Left colon (tissue), 2 donors: Measurements from ENCODE around the gene AGPAT3. TPM values are rescaled to one million over a fixed set of nuclear protein-coding genes. Genes with fewer than 3 reads are reported as not detected.

ENCODE experiments used
- ATAC-seq: fragments of 200-7000 bp; cut with Tn5 transposase; one replicate; pipeline ENCODE4 v1.9.1; 2020; ENCODE audit warnings: mild to moderate bottlenecking, moderate library complexity
- DNase-seq, 2 donors: peaks; one replicate each; pipeline ENCODE4 v3.0.0-alpha.2; 2020
- intact Hi-C, 2 donors: fragments of 100-400 bp; cut with DNase I in 1 of 2; cut with micrococcal nuclease in 1 of 2; formaldehyde crosslinking; loops; one replicate each; pipeline versions ENCODE4 v1.11.2 to v1.14.0; 2022; cut with DNase I, micrococcal nuclease
- total RNA-seq, 2 donors: library from RNA; stranded (reverse); fragmentation: NEBNext Ultra II Directional; extraction: Animal tissue kit (Norgen Biotek cat#: 25700); gene quantifications; one replicate each; pipeline ENCODE4 v1.2.1, GENCODE V29; 2021
- donor health status: DM: no; HTN: no; CAD: no.
- donor health status: DM: yes; HTN: yes; CAD: no.

The AGPAT3 gene
- total RNA-seq, 2 donors from 2014 or later = 97.5 to 105 TPM

- no peak for DNase-seq
- ATAC-seq = no peak
- intact Hi-C loops = no loop called here
These were observed 127.1 kb downstream of the AGPAT3 start for GRCh38 chr21:43992121-43992520.

GRCh38 chr21:43993420-43993934 lies 128.5 kb downstream of the AGPAT3 start:
- intact Hi-C loops = no loop called here
- no peak for ATAC-seq
- no peak for DNase-seq

DNA sequence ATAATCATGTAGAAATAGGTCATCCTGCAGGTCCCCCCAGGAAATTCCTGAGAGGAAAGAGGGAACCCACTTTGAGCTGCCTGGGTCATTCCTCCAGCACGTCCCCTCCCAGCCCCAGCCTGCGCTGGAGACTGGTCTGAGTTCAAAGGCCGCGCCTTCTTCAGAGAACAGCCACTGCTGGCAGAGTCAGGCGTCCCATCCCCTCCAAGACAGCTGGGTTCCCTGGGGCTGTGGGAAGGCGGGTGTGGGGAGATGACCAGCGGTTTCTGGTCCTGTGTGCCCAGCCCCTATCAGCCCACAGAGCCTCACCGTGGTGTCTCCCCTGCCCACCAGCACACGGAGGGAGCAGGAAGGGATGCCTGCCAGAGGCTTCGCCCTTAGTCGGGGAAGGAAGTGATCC lies 129.1 kb downstream of the AGPAT3 start:
- ATAC-seq = peak; percentile 45
- intact Hi-C loops = no loop called here
- DNase-seq = no peak

DNA sequence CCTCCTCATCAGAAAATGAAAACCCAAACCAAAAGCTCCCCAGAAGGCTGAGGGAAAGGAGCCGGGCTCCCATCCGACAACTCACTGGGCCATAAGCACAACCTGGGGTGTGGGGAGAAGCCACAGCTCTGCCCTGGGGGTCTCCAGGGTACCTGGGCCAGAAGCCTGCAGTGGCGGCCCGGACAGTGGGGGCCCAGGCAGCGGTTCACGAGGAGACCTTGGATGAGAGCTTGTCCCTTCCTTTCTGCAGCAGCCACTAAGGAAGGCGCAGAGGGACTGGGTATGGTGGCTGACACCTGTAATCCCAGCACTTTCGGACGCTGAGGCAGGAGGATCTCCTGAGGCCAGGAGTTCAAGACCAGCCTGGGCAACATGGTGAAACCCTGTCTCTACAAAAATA lies 129.6 kb downstream of the AGPAT3 start:
- intact Hi-C loops = no loop called here

DNA sequence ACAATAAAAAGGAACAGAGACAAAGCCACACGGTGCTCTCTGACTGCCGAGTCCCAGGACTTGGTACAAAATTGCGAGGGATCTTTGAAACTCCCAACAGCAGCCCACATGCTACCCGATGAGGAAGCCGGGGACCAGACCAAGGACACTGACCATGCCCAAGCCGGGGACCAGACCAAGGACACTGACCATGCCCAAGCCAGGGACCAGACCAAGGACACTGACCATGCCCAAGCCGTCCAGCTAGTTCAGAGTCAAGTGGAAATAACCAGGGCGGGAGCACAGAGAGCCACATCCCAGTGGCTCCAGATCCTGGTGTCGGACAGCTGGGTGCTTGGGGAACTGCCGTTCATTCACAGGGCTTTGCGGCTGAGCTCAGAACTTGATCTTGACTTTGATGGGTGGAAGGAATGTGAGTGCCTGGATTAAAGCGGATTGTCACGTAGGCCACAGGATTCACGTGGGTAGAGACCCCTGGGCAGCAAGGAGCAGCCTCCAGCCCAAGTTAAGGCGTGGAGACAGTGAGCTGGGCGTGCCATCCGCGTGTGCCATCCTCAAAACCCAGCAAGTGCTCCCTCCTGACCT lies 130.6 kb downstream of the AGPAT3 start:
- DNase-seq (no peak), ATAC-seq (no peak)
- intact Hi-C loops = no loop called here

More for the DNA sequence above, 129.6 kb downstream of the AGPAT3 start:
- ATAC-seq (no peak), DNase-seq (no peak)

DNA sequence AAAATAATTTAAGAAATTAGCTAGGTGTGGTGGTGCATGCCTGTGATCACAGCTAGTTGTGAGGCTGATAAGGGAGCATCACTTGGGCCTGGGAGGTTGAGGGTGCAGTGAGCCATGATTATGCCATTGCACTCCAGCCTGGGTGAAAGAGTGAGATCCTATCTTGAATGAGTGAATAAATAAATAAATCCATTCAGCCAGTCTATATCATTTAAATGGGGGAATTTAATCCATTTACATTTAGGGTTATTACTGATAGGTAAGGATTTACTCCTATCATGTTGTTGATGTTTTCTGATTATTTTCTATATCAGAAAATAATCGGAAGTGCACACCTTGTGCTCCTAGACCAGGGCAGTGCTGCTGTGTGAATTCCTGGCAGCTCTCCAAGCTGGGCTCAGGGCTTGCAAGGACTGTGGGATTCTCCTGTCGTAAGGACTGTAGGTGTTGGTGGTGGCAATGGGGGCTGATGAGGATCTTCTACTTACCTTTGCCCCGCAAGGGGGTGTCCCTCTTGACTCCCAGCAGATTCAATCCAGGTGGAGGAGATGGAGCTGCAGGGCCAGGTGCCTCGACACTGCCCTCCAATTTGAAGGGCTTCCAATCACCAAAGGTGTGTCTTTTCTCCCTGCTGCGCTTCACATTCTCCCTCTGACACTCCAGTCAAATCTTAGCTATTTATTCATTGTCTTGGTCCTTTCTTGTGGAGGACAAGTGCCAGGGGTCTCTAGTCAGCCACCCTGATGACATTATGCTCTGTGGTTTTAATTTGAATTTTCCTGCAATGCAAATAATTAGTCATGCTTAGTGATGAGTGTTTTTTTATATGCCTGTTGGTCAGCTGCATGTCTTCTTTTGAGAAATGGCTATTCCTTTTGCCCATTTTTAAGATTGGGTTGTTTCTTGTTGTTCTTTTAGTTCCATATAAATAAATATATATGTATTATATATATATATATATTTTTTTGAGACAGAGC lies 133.0 kb downstream of the AGPAT3 start:
- intact Hi-C loops = no loop called here
- ATAC-seq (no peak), DNase-seq (no peak)

DNA sequence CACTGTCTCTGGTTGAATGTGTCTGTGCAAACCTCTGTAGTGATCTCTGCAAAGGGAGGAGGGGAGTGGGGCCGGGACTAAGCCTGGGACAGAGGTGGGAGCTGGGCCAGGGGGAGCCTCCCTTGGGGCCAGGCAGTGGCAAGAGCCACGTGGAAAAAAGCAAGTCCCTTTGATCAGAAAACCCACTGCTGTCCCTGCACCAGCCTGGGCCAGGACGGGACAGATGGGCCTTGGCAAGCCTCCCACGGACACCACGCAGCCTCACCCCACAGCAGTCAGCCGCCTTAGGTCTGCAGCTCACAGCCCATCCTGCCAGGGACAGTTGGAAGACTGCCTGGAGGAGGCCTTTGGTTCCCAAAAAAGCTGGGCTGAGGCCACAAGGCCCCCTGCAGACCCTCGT lies 135.3 kb downstream of the AGPAT3 start:
- intact Hi-C loops = no loop called here
- no peak for DNase-seq
- no peak for ATAC-seq

DNA sequence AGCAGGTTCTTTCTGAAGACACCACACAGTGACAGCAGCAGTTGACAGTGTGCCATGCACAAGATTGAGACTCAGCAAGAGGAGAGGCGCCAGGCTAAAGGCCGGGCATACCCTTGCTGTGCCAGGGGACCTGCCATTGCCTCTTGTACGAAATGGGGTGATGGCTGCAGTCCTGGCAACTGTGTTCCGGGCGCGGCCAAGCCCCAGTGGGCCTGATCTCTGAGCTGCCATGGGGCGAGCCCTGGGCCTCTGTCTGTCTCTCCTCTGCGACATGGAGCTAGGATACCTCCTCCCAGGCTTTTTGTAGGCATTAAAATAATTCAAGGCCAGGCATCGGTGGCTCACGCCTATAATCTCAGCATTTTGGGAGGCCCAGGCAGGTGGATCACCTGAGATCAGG lies 137.5 kb downstream of the AGPAT3 start:
- intact Hi-C loops = no loop called here
- ATAC-seq (no peak), DNase-seq (no peak)

DNA sequence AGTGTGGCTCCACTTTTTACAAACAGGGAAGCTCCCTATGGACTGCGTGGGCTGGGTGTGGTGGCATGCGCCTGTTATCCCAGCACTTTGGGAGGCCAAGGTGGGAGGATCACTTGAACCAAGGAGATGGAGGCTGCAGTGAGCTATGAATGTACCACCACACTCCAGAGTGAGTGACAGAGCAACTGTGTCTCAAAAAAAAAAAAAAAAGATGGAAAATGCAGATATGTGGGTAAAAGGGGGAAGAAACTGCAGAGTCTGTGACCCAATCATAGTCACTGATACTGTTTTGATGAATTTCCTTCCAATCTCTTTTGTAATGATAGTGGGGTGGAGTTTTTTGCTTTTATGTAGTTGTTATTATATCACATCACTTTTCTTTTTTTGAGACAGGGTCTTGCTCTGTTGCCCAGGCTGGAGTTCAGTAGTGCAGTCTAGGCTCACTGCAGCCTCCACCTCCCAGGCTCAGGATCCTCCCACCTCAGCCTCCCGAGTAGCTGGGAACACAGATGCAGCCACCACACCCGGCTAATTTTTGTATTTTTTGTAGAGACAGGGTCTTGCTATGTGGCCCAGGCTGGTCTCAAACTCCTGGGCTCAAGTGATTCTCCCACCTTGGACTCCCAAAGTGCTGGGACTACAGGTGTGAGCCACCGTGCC lies 138.4 kb downstream of the AGPAT3 start:
- no peak for DNase-seq
- intact Hi-C loops = no loop called here
- no peak for ATAC-seq

DNA sequence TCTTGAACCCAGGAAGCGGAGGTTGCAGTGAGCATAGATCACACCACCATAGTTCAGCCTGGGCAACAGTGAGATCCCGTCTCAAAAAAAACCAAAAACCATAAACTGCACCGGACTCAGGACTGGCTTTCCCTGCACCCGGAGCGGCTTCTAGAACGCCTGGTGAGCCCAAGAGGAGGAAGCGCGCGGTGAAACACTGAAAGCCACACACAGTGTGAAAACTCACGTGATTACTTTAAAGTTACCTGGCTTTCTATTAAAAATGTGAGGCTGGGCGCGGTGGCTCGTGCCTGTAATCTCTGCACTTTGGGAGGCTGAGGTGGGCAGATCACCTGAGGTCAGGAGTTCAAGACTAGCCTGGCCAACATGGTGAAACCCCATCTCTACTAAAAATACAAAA lies 140.0 kb downstream of the AGPAT3 start:
- ATAC-seq = no peak
- no peak for DNase-seq
- intact Hi-C loops = no loop called here

DNA sequence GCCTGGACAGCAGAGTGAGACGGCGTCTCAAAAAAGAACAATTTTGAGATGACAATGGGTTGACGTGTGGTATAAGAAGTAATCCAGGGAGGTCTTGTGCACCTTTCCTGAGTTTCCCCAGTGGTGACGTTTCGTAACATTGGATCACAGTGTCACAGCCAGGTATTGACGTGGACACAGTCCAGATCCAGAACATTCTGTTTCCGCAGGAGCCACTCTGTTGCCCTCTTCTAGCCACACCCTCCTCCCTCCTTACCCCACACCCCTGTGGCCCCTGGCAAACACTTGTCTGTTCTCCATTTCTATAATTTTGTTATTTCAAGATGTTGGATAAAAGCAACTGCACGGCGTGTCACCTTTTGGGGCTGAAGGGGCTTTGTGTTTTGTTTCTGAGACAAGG lies 140.6 kb downstream of the AGPAT3 start:
- ATAC-seq (no peak), DNase-seq (no peak)
- intact Hi-C loops = no loop called here

DNA sequence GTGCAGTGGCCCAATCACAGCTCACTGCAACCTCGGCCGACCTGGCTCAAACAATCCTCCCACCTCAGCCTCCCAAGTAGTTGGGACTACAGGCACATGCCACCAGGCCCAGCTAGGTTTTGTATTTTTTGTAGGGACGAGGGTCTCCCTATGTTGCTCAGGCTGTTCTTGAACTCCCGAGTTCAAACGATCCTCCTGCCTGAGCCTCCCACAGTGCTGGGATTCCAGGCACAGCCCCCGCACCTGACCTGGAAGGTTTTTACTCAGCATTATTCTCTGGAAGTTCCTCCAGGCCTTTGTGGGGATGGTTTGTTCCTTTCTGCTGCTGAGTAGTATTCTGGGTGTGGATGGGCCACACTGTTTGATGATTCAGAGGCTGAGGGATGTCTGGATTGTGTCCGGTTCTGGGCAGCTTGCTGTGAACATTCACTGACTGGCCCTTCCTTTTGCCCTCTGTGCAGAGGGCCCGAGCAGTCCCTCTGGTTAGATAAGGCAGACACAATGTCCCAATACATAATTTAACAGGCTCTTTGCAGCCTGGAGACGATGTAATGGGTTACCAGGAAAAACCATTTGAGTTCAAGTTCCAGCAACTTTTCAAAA lies 141.1 kb downstream of the AGPAT3 start:
- DNase-seq (no peak), ATAC-seq (peak; percentile 16)
- intact Hi-C loops = no loop called here

DNA sequence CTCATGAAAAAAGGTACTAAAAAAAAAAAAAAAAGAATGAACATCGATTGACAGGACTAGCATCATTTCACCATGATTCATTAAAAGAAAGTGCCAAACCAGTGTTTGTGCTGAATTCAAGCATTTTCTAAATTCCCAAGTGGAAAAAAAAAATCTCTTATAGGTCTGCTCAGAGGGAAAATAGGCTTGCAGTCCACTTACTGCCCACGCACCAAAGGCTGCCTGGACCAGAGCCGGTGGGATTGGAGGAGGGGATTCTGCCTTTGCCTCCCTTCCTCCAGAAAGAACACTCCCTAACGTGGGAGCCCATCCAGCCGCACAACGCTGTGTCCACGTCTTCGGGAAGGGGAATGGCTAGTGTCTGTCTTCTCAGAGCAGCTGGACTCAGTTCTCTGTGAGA lies 141.6 kb downstream of the AGPAT3 start:
- intact Hi-C loops = no loop called here
- ATAC-seq (no peak), DNase-seq (no peak)

DNA sequence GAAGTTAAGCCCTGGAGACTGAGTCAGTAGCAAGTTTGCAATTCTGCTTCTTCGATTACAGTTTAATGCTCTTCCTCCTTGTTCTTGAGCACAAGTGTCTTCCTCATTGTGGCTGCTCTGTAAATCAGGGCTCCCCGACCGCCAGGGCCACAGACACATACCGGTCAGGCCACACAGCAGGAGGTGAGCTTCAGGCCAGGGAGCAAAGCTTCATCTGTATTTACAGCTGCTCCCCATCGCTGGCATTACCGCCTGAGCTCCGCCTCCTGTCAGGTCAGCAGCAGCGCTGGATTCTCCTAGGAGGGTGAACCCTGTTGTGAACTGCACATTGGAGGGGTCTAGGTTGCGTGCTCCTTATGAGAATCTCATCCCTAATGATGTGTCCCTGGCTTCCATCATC lies 145.4 kb downstream of the AGPAT3 start:
- ATAC-seq = no peak
- DNase-seq = no peak
- intact Hi-C loops = no loop called here

DNA sequence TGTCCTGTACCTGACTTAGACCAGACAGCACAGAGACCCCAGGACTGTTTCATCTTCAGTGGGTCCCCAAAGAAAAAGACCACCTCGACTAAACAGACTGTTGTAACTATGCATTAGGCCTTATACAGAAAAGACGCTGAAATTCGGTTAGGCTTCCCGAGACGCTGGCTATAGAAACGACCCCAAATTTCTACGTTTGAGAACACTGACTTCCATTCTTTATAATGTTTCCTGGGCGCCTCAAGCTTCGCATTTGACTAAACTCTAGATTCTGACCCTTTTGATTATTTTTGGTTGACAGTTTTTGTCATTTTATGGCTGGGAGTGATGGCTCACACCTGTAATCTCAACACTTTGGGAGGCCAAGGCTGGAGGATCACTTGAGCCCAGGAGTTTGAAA lies 146.1 kb downstream of the AGPAT3 start:
- intact Hi-C loops = no loop called here
- no peak for ATAC-seq

GRCh38 chr21:44011579-44012473 lies 146.8 kb downstream of the AGPAT3 start, which contains the start of gene TRAPPC10:
Gene TRAPPC10, plus strand, starts transcription at chr21:44012309. Its CDS starts 185 bp downstream, at chr21:44012494.
- intact Hi-C loops = no loop called here
- ATAC-seq (peak; percentile 83), DNase-seq (peak; percentile 76 to 89)

More for the DNA sequence above, 146.1 kb downstream of the AGPAT3 start:
- no peak for DNase-seq

GRCh38 chr21:44012474-44013379 lies 147.7 kb downstream of the AGPAT3 start:
- peak; percentile 67 for ATAC-seq
- intact Hi-C loops = no loop called here
- DNase-seq = peak; percentile 73 to 82
